Measurements from ENCODE around the gene RYK.

Gene RYK

DNA sequence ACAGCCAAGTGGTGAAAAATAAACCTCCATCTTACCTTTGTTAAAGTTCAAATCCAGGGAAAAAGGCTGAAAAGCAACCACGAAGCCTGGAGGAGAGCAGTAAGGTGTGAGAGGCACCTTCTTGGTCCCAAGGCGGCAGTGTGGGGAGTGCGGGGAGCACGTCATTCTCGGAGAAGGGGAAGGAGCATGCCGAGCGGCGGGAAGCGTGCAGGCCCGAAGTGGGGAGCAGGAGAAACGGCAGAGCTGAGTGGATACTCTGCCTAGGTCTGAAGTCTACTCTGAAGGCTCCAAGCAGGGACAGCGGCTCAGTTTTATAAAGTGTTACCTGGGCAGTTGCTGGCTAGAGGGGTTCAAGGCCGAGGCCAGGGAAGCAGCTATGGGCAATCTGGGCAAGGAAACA is 96.9 kb downstream of the RYK start:
- ChIA-PET POLR2A (ENCODE audit: low non-redundant PET) (no interaction called here), CTCF (interaction anchor here (0.7 kb wide), 1 partner anchor 14 kb away, joined by 3 read pairs; no protein-coding TSS in a partner anchor)
- TF ChIP-seq, protein P1, sequence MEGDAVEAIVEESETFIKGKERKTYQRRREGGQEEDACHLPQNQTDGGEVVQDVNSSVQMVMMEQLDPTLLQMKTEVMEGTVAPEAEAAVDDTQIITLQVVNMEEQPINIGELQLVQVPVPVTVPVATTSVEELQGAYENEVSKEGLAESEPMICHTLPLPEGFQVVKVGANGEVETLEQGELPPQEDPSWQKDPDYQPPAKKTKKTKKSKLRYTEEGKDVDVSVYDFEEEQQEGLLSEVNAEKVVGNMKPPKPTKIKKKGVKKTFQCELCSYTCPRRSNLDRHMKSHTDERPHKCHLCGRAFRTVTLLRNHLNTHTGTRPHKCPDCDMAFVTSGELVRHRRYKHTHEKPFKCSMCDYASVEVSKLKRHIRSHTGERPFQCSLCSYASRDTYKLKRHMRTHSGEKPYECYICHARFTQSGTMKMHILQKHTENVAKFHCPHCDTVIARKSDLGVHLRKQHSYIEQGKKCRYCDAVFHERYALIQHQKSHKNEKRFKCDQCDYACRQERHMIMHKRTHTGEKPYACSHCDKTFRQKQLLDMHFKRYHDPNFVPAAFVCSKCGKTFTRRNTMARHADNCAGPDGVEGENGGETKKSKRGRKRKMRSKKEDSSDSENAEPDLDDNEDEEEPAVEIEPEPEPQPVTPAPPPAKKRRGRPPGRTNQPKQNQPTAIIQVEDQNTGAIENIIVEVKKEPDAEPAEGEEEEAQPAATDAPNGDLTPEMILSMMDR (conservative IDR thresholded peaks at IDR 0.05; ENCODE audit: low read depth): no peak
- no peak overlapping the region for H3K27ac ChIP-seq
- DNase-seq (ENCODE audit: low spot score): no peak

- CTCF ChIA-PET: no interaction called here
- POLR2A ChIA-PET (ENCODE audit: low non-redundant PET): no interaction called here
- TF ChIP-seq, protein P1 (conservative IDR thresholded peaks at IDR 0.05; ENCODE audit: low read depth): no peak
- no peak for DNase-seq (ENCODE audit: low spot score)
- no peak overlapping the region for H3K27ac ChIP-seq
Measured at GRCh38 chr3:134150476-134150875, 100.2 kb downstream of the RYK start.

- TF ChIP-seq, protein P1 (conservative IDR thresholded peaks at IDR 0.05; ENCODE audit: low read depth): no peak
- ChIA-PET CTCF (no interaction called here), POLR2A (ENCODE audit: low non-redundant PET) (no interaction called here)
- no peak for DNase-seq (ENCODE audit: low spot score)
- H3K27ac ChIP-seq: no peak overlapping the region
Measured at GRCh38 chr3:134149286-134149685, 101.4 kb downstream of the RYK start.

DNA sequence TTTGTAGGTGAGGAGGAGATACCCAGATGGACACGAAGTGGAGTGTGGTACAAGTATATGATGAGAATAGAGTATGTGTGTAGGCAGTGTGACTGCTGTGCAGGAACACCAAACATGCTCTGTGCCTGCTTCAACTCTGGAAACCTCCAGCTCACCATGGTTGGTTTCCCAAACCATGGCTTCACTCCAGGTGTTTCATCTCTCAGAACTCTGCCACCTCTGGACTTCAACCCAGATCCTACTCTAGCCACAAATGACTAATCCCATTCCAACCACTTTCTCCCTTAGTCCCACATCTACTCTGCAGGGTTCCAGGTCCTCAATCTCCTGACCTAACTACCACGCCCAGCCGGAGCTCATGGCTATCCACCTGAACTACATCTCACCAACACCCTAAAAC is 102.1 kb downstream of the RYK start:
- POLR2A ChIA-PET (ENCODE audit: low non-redundant PET): no interaction called here
- TF ChIP-seq, protein P1 (conservative IDR thresholded peaks at IDR 0.05; ENCODE audit: low read depth): no peak
- DNase-seq (ENCODE audit: low spot score): no peak
- H3K27ac ChIP-seq: no peak overlapping the region
- CTCF ChIA-PET: no interaction called here

DNA sequence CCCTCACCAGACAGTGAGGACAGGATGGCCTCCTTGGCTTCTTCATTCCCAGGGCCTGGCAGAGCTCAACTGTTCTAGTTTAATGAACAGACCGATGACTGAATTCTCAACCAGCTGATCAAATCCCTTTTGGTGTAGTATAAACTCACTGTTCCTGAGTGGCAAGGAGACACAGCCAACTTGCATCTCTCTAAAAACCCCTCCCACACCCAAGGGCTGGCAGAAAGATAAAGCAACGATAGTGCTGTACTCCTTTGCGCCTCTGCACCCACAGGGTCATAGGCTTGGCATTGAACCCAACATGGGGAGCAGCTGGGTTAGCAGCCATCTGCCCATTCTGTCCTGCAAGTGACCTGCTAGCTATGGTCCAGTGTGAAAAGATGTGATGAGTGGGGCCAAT is 103.2 kb downstream of the RYK start:
- TF ChIP-seq, protein P1 (conservative IDR thresholded peaks at IDR 0.05; ENCODE audit: low read depth): no peak
- POLR2A ChIA-PET (ENCODE audit: low non-redundant PET): no interaction called here
- CTCF ChIA-PET: no interaction called here
- DNase-seq (ENCODE audit: low spot score): no peak
- no peak overlapping the region for H3K27ac ChIP-seq

GRCh38 chr3:134146666-134147065 is 104.0 kb downstream of the RYK start:
- ChIA-PET CTCF (interaction anchor here (0.5 kb wide), 1 partner anchor 178 kb away, joined by 3 read pairs; no protein-coding TSS in a partner anchor), POLR2A (ENCODE audit: low non-redundant PET) (no interaction called here)
- TF ChIP-seq, protein P1 (conservative IDR thresholded peaks at IDR 0.05; ENCODE audit: low read depth): no peak
- no peak overlapping the region for H3K27ac ChIP-seq
- DNase-seq (ENCODE audit: low spot score): no peak

GRCh38 chr3:134145183-134145582 is 105.5 kb downstream of the RYK start:
- CTCF ChIA-PET: no interaction called here
- TF ChIP-seq, protein P1 (conservative IDR thresholded peaks at IDR 0.05; ENCODE audit: low read depth): no peak
- POLR2A ChIA-PET (ENCODE audit: low non-redundant PET): no interaction called here
- DNase-seq (ENCODE audit: low spot score): no peak
- H3K27ac ChIP-seq: no peak overlapping the region

Data from RWPE1 (cell line).